ENCODE results near the gene NOLC1.
A peak's percentile ranks its signal among the peaks of the same experiment; 100 is the strongest.

NOLC1 gene

DNA sequence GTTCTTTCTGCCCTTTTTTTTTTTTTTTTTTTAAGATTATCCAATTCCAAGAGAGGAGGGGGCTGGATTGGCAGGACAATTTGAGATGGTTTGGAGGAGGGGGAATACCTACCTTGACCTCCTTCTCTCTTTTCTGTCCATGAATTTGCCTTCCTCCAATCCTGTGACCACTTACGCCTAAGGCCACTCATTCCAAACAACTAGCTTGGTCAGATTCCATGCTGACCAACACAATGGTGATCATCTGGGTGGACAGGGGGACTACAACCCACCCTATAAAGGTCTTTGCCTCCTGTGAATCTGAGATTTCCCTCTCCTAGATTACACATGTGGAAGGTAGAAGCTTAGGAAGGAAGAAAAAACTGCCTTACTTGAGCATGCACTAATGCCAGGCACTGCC, 29.7 kb upstream of the NOLC1 start:
- no peak for DNase-seq

DNA sequence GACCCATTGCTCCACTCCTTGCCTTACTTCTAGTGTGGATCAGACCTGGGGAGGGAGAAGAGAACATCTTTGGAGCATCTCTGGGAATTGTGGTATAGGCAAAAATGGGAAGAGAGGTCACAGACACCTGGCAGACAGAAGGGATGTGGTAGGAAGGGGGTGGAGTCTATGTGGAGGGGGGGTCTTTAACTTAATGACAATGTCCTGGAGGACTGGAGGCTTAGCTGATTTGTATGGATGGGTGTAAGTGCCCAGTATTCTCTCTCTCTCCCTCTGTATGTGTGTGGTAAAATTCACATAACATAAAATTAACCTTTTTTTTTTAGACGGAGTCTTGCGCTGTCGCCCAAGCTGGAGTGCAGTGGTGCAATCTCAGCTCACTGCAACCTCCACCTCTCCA, 29.0 kb upstream of the NOLC1 start:
- no peak for DNase-seq

DNA sequence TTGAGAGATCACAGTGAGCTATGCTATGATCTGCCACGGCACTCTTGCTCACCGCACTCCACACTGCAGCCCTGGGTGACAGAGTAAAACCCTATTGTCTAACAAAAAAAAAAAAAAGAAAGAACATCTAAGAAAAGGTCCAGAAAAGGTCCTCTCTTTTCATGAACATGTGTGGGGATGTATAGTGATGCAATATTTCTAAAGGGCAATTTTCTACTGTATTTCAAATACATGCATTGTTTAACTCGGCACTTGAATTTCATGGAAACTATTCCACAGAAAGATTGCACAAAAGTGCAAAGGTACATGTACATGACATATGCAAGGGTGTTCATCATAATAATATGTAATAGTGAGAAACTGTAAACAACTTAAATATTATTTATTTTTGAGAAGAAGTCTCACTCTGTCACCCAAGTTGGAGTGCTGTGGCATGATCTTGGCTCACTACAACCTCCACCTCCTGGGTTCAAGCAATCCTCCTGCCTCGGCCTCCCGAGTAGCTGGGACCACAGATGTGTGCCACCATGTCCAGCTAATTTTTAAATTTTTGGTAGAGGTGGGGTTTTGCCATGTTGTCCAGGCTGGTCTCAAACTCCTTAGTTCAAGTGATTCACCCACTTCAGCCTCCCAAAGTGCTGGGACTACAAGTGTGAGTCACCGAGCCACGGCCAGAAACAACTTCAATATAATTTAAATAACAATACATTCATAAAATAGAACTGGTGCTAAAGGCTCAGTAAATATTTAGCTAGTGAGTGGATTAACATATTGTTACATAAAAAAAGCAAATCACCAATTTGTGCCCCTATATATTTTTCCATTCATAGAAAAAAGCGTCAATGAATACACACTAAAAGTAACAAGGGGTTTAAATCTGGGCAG, 20.7 kb upstream of the NOLC1 start:
- no peak for DNase-seq

DNA sequence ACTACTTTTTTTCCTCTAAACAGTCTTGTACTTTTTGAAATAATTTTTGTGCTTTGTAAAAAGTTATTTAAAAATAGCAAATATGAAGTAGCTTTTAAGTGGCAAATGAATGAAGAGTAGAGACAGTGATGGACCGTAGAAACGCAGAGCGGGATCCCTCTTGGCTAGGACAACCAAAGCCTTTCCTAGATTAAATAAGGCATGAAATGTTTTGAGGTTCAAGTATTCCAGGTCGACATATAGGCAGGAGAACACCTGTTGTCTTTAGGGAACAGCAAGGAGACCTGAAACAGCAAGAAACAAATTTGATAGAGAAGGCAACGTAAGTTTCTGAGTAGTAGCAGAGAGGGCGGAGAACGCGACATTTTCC, 20.0 kb upstream of the NOLC1 start:
- DNase-seq, result no peak

DNA sequence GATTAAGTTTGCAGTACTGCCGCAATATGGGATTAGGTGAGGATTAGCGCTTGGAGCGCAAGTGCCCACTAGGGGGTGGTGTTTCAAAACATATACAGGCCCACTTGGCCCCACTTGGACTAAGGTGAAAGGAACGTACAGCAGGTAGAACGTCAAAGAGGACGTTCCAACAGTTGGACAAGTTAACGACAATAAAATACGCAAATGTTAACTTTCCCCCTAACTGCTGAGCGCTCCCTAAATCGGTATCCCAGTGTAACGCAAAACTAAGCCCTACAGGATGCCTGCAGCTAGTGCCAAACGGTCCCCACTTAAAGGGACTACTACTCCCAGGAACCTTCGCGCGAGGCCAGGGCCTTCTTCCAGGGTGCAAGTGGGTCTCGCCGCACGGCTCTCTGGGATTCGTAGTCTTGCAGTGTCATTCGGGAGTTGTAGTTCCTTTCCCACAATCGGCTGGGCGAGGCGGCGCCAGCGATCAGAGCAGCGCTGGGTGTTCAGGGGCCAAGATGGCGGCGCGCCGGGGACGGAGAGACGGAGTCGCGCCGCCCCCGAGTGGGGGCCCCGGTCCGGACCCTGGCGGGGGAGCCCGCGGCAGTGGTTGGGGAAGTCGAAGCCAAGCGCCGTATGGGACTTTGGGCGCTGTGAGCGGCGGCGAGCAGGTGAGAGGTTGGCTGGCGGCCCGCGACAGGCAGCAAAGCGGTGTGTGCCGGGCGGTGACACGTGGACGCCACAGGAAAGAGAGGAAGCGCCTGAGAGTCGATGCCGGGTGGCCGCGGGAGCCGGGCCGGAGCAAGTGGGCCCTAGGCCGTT, 19.4 kb upstream of the NOLC1 start, which contains the start of gene PPRC1:
Gene PPRC1 (plus strand): TSS at position 478 of the 810 bp plus-strand sequence. CDS start 29 bp downstream, at position 507.
- DNase-seq, result peak; percentile 95 to 100

DNA sequence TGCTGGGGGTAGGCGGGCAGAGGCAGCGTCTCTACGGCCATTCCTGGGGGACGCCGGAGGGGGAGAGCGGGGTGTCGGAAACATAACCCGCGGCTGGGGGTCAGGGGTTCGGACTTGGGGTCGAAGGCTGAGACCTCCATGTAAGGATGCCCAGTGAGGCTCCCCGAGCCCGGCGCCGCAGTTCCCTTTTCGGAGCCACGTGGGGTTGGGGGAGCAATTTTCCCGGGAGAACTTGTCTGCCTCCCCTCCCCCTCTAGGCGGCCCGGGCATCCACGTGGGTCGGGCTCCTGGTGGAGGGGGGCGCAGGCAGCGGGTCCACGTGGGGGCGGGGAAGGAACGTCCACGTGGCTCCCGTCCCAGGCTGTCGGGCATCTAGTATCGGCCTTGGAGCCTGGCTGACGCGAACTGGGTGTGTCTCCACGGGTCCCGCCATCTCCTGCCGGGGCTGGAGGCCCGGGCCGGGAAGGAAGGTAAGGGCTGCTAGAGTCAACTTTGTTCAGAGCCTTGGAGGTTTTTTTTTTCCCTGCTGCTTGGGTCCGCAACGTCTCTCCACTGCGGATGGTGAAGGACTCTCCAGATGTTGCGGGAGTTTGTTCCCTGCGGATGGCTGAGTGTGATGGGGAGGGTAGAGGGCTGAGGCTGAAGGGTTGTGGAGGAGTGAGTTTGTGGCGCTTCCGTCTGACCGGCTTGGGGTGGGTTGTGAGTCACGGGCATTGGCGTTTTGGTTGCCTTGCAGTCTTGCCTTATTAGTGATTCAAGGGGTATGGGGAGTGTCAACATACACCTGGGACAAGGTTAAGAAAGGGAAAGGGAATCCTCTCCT, 18.6 kb upstream of the NOLC1 start:
- peak; percentile 28 to 51 for DNase-seq

DNA sequence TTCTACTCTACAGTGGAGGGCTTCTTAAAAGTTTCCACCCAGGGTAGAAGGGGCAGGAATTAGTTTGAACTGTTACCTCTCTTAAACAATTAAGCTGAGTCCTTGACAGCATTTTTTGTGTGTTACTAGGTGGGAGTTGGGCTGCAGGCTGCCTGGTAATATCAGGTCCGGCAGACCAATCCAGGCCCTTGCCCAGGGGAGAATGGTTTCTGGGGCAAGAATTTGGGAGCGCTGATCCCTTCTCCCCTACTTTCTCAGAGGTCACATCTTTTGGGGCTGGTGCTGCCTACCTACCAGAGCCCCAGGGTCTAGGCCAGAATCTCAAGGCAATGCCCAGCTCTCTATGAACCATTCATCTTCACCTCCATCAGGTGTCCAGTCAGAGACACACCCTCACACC, 17.8 kb upstream of the NOLC1 start:
- no peak for DNase-seq

DNA sequence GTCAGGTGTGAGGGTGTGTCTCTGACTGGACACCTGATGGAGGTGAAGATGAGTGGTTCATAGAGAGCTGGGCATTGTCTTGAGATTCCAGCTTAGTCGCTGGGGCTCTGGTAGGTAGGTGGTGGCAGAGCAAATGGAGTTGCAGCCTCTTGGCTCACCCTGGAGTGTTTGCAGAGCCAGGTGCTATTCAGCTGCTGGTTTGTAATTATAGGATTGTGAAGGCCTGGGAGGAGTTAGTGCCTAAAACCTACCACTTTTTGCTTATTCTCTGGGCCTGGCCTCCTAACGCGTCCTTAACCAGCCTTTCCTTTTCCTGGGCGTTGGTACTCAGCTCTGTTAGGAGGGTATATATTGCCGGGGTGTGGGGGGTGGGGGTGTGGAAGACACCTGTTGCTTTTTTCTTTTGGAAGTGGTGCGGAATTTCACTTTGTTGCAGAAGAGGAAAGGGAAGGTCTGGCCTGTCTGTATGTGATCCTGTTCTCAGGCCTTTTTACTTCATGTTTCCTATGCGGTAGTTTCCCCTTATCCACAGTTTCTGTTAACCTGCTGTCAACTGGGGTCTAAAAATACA, 16.1 kb upstream of the NOLC1 start:
- DNase-seq, result no peak

DNA sequence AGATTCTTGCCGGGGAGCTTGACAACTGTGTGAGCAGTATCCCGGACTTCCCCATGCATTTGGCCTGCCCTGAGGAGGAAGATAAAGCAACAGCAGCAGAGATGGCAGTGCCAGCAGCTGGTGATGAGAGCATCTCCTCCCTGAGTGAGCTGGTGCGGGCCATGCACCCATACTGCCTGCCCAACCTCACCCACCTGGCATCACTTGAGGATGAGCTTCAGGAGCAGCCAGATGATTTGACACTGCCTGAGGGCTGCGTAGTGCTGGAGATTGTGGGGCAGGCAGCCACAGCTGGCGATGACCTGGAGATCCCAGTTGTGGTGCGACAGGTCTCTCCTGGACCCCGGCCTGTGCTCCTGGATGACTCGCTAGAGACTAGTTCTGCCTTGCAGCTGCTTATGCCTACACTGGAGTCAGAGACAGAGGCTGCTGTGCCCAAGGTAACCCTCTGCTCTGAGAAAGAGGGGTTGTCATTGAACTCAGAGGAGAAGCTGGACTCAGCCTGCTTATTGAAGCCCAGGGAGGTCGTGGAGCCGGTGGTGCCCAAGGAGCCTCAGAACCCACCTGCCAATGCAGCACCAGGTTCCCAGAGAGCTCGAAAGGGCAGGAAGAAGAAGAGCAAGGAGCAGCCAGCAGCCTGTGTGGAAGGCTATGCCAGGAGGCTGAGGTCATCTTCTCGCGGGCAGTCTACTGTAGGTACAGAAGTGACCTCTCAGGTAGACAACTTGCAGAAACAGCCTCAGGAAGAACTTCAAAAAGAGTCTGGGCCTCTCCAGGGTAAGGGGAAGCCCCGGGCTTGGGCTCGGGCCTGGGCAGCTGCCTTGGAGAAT, 12.7 kb upstream of the NOLC1 start:
- no peak for DNase-seq

DNA sequence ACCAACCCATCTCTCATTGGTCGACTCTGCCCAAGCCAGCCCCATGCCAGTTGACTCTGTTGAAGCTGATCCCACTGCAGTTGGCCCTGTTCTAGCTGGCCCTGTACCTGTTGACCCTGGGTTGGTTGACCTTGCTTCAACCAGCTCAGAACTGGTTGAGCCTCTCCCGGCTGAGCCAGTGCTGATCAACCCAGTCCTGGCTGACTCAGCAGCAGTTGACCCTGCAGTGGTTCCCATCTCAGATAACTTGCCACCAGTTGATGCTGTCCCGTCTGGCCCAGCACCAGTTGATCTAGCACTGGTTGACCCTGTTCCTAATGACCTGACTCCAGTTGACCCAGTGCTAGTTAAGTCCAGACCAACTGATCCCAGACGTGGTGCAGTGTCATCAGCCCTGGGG, 12.0 kb upstream of the NOLC1 start:
- DNase-seq, result no peak

DNA sequence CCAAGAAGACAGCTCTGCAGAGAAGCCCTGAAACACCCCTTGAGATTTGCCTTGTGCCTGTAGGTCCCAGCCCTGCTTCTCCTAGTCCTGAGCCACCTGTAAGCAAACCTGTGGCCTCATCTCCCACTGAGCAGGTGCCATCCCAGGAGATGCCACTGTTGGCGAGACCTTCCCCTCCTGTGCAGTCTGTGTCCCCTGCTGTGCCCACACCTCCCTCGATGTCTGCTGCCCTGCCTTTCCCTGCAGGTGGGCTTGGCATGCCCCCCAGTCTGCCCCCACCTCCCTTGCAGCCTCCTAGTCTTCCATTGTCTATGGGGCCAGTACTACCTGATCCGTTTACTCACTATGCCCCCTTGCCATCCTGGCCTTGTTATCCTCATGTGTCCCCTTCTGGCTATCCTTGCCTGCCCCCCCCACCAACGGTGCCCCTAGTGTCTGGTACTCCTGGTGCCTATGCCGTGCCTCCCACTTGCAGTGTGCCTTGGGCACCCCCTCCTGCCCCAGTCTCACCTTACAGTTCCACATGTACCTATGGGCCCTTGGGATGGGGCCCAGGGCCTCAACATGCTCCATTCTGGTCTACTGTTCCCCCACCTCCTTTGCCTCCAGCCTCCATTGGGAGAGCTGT, 11.2 kb upstream of the NOLC1 start:
- DNase-seq, result no peak

DNA sequence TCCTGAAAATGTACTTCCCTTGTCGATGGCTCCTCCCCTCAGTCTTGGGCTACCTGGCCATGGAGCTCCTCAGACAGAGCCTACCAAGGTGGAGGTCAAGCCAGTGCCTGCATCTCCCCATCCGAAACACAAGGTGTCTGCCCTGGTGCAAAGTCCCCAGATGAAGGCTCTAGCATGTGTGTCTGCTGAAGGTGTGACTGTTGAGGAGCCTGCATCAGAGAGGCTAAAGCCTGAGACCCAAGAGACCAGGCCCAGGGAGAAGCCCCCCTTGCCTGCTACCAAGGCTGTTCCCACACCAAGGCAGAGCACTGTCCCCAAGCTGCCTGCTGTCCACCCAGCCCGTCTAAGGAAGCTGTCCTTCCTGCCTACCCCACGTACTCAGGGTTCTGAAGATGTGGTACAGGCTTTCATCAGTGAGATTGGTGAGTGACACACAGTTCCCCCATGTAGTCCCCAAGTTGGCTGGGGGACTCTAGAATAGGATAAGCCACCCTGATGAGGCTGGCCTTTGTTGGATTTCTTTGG, 10.5 kb upstream of the NOLC1 start:
- DNase-seq, result no peak

DNA sequence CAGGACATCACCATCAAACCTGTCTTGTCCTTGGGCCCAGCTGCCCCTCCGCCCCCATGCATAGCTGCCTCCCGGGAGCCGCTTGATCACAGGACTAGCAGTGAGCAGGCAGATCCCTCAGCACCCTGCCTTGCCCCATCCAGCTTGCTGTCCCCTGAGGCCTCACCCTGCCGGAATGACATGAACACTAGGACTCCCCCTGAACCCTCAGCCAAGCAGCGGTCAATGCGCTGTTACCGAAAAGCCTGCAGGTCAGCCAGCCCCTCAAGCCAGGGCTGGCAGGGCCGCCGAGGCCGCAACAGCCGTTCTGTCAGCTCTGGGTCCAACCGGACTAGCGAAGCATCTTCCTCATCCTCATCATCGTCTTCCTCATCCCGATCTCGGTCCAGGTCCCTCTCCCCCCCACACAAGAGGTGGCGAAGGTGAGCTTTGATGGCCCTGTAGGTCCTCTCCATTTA, 5.2 kb upstream of the NOLC1 start:
- DNase-seq, result no peak

DNA sequence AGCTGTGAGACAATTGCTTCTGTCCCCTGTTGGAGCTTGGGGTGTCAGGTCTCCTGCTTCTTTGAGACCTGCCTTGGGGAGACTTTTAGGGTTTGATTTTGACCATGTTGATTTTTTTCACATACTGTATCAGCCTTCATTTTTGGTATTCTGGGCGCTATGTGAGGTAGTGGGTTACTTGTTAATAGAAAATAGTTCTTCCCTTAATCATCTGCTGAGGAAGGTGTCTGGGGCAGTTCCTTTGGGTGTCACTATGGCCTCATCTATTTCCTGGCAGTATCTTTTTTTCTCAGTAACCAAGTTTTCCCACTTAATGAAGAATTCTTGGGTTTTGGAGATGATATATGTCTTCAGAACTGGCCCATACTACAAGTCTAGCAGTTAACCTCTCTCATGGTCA, 4.6 kb upstream of the NOLC1 start:
- no peak for DNase-seq

DNA sequence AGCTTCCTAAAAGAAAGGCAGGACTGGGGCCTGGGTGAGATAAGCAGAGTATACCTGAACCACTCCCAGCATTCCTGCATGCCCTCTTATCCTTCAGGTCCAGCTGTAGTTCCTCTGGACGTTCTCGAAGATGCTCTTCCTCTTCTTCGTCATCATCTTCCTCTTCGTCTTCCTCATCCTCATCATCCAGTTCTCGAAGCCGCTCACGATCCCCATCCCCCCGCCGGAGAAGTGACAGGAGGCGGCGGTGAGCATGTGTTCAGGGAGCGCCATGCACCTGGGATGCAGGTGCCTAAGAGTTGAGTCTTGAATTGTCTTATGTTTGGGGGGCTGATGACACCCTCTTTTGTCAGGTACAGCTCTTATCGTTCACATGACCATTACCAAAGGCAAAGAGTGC, 3.9 kb upstream of the NOLC1 start:
- DNase-seq, result no peak

DNA sequence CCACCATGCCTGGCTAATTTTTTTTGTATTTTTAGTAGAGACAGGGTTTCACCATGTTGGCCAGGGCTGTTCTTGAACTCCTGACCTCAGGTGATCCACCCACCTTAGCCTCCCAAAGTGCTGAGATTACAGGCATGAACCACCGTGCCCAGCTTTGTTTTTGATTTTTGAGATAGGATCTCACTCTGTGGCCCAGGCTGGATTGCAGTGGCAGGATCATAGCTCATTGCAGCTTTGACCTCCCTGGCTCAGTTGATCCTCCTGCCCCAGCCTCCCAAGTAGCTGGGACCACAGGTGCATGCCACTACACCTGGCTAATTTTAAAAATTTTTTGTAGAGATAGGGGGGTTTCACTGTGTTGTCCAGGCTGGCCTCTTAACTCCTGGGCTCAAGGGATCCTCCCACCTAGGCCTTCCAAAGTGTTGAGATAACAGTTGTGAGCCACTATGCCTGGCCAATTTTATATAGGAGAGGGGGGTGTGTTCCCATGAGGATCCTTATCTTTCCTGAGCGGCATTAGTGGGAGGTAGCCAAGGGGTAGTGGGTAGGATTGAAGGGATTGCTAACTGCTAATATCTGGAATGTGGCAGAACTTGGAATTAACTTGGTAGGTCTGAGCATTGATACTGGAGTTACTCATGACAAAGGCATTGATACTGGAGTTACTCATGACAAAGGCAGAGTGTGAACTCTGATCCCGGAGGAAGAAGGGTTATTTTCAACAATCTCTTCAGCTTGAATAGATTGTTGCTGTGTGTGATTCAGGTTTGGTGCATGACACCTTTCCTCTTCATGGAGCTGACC, 1.0 kb upstream of the NOLC1 start:
- no peak for DNase-seq

DNA sequence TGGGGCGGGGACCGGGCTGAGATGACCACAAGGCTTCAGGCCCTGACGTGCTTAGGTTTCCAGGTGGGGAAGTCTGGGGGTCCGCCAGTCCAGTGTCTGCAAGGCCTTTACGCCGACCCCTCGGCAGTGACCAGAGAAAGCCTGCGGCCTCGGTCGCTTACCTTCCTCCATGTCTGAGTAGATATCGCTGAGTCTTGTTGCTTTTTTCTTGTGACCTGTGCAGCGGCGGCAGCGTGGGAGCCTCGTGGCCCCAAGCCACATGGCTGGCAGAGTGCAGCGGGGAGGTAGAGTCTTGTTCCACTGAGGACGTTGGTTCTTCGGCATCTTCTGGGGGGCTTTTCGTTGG, 329 bp downstream of the NOLC1 start:
- no peak for DNase-seq

DNA sequence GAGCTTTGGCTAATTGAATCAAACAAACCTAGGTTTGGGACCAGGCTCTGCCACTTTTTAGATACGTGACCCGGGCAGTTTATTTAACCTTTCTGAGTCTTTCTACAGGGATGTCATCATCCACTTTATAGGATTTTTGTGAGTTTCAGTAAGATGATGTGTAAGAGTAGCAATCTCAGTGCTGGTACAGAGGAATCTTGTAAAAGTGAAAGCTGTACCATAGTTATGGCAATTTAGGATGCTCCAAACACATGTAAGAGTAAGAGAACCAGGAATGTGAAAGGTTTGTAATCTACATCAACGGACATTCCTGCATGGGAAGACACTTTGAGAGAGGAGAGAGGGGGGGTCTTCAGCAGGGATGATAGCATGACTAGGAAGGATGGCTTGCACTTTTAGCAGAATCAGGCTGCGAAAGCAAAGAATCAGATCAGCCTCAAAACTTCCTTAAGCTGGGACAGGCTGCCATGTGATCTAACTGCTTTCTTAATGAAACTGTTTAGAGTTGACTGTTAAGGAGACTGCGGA, 968 bp downstream of the NOLC1 start:
- DNase-seq, result no peak

DNA sequence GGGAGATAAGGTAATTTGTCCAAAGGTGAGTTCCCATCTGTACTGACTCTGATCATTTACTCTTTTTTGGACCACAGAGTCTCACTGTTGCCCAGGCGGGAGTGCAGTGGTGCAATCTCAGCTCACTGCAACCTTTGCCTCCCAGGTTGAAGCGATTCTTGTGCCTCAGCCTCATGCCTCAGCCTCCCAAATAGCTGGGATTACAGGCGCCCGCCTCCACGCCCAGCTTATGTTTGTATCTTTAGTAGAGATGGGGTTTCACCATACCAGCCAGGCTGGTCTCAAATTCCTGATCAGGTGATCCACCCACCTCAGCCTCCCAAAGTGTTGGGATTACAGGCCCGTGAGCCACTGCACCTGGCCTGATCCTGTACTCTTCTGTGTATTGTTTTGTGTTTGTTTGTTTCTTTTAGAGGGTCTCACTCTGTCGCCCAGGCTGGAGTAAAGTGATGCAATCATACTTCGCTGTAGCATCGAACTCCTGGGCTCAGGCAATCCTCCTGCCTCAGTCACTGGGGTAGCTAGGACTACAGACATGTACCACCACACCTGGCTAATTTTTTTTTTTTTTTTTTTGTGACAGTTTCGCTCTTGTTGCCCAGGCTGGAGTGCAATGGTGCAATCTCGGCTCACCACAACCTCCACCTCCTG, 2.4 kb downstream of the NOLC1 start:
- DNase-seq, result no peak

DNA sequence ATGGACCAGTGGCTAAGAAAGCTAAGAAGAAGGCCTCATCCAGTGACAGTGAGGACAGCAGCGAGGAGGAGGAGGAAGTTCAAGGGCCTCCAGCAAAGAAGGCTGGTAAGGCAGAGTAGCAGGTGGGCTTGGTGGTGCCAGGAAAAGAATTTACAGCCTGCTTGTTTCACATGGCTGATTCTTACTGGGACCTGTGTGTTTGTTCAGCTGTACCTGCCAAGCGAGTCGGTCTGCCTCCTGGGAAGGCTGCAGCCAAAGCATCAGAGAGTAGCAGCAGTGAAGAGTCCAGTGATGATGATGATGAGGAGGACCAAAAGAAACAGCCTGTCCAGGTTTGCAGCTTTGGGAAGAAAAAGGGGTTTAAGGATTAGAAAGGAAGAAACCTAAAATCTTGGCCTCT, 5.0 kb downstream of the NOLC1 start:
- DNase-seq, result no peak

Measured in bone marrow (tissue), 2 donors.